VCaP (cell line): ENCODE results near the gene DPP8.
A peak's percentile ranks its signal among the peaks of the same experiment; 100 is the strongest.
"Not testable (repeated sequence)": the region's sequence is repeated elsewhere in the genome, so short reads cannot be mapped to it uniquely, and the experiment has no call there.

ENCODE experiments used
- H3K27ac ChIP-seq: fragments of 450-650 bp; 2 replicates; pipeline ENCODE4 v1.5.1; 2017
- CTCF ChIP-seq: fragments of 450-650 bp; conservative IDR thresholded peaks from 2 replicates; pipeline ENCODE4 v1.5.1; 2017; ENCODE audit warnings: mild to moderate bottlenecking, moderate library complexity

Gene DPP8

DNA sequence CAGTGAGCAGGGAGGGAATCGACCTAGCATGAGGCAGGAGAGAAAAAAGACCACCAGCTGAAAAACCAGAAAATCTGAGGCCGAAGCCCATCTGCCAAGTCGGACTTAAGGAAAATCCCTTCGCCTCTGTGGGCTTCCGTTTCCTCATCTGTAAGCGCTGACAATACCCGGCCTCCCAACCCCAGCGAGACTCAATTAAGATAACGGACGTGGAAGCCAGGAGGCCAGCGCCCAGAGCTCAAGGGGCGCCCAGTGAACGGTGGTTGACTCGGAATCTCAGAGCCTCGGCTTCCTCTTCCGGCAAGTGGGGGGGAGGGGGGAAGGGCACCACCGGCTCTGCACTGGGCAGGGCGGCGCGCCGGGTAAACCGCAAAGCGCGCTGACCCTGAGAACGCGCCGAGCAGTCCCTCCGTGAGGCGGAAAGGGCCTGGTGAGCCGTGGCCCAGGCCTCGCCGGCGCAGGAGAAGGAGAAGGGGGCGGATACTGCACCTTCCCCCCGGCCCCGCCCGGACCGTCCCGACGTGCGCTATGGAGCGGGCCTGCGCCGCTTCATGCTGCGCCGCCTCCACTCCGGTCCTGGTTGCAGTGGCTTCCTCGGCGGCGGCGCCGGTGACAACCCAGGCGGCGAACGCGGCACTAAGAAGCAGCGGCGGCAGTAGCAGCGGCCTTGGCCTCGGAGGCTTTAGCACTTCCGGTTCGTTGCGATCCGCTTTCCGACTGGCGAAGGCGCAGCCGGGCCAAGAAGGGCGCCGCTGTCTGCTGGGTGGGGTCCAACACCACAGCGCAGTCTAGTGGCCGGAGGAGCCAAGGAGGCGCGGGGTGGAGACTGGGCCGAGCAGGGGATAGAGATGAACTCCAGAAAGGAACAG lies at the start of gene DPP8:
Gene DPP8 (minus strand): TSS at position 693 of the 869 bp plus-strand sequence. CDS start 5,136 bp downstream, outside the sequence.
- peak within 1 kb of the TSS; percentile 91 for H3K27ac ChIP-seq

DNA sequence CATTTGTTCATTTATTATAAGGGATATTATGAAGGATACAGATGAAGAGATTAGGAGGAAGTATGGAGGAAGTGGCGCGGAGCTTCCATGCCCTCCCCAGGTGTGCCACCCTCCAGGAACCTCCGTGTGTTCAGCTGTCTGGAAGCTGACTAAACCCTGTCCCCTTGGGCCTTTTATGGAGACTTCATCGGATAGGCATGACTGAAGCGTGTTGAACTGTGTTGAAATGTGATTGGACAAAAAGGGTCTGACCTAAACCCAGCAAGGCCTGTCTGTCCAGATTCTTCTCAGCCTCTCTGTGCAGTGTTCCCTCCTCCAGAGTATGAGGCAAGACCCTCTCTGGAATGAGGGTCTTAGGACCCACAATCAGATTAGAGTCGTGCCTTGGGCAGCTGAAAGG lies 44.4 kb upstream of the DPP8 start:
- no peak overlapping the region for H3K27ac ChIP-seq
- no peak for TF ChIP-seq CTCF

More for the DNA sequence above, at the start of gene DPP8:
- TF ChIP-seq CTCF = peak; percentile 99

DNA sequence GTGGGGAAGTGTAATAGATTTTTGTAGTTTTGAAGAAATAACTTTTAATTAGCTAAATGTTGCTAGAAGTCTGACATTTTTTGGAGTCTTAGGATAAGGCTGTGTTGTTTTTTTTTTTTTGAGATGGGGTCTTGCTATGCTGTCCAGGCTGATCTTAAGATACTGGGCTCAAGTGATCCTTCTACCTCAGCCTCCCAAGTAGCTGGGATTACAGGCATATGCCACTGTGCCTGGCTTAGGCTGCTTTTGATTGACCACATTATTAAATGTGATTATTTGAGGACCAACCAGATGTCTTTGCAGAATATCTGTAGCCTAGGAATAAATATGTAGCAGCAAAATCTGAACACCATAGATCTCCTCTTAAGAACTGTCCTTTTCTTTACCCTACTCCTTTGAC lies 42.5 kb upstream of the DPP8 start:
- TF ChIP-seq CTCF = no peak
- H3K27ac ChIP-seq = no peak overlapping the region

DNA sequence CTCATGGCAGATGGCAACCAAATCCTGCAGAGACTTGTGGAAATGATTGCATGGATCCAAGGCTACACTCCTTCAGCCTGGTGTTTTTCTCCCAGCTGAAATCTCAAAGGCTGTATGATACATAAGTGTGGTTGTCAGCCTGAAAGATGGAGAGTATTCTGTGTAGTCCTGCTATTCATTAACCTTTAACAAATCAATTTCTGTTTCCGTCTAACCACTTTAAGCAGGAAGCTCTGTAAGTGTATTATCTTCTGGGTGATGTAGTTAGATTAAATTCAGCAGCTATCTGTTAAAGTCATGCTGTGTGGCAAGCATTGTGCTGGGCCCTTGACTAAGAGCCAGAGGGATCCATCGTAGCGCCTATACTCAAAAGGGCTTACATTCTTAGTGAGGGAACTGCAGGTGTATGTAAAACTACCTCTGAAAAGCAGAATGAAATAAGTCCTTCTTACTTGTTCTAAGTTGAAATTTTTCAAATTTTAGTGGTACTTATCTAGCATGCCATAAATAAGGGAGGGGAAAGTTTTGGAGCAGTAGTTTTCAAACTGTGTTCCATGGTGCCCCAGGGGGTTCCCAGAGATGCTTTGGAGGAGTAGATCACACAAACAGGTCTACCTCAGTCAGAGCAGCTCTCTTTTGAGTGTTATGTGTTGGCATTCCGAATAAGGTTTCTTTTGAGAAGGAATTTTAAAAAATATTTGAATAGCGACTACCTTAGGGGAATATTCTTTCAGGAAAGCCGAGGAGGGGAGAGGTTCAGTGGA lies 41.7 kb upstream of the DPP8 start:
- TF ChIP-seq CTCF = no peak
- no peak overlapping the region for H3K27ac ChIP-seq

DNA sequence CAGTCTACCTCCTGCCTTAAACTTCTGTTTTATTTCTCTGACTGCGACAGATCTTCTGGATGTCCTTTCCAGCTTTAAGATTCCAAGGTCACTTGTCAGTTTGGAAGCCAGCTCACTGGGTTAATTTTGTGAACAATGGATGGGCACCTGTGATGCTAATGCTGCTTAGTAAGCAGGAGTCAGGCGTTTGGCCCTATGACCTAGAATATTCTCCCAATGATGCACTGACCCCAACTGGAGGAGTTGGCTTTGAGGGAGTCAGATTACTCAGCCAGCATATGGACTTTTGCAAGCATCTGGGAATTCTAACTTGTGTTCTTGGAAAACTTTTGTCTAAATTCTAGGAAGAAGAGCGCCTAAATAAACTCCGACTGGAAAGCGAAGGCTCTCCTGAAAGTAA lies 40.8 kb upstream of the DPP8 start:
- H3K27ac ChIP-seq = no peak overlapping the region
- no peak for TF ChIP-seq CTCF

DNA sequence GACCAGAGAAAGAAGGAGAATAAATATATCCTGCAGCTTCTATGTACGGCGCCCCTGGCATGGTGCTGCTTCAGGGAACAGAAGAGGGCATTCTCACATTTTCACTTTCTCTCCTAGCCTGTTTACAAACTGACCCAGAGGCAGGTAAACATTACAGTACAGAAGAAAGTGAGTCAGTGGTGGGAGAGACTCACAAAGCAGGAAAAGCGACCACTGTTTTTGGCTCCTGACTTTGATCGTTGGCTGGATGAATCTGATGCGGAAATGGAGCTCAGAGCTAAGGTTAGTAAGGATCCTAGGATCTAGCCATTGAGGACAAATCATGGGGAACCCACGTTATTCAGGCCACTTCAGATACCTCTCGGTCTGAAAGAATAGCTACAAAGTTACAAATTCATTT lies 39.1 kb upstream of the DPP8 start:
- H3K27ac ChIP-seq = peak overlapping the region; percentile 34
- no peak for TF ChIP-seq CTCF

DNA sequence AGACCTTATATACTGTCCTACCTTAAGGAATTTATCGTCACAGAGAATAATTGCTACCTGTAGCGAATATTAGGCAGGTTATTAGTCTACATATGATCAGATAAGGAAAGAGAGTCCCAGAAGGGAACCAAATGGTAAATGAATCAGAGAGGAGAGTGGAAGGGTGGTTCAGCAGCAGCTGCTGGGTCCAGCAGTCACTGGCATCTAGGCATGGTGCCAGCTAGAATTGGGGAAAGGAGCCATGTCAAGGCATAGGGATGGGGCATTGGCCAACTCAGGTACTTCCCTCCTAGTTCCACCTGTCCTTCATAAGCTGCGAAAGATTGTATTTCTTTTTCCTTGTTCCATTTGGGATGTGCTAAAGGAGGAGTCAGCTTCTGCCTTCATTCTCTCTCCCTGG lies 36.2 kb upstream of the DPP8 start:
- no peak for TF ChIP-seq CTCF
- no peak overlapping the region for H3K27ac ChIP-seq

- H3K27ac ChIP-seq = not testable (repeated sequence)
Observed at GRCh38 chr15:65552851-65553250, 35.4 kb upstream of the DPP8 start.
